WTC11 (cell line): ENCODE data around the gene LRRIQ1. TPM values are rescaled to one million over a fixed set of nuclear protein-coding genes. Genes with fewer than 3 reads are reported as not detected.

Source experiments
- ATAC-seq: fragments of 200-7000 bp; cut with Tn5 transposase; 2 replicates; pipeline ENCODE4 v1.10.0; 2021; ENCODE audit warnings: mild to moderate bottlenecking, moderate library complexity
- CTCF ChIA-PET: fragments of 300-600 bp; sonication (Branson Sonifier 250); formaldehyde crosslinking; loops from one replicate; lab custom pipeline; 2021; ENCODE audit warnings: antibody characterized with exemption; lab: Charles Lee
- POLR2A ChIA-PET: fragments of 350-600 bp; sonication (Branson Sonifier 250); formaldehyde crosslinking; loops from one replicate; lab custom pipeline; 2021; ENCODE audit warnings: antibody characterized with exemption; lab: Charles Lee
- DNase-seq: peaks from one replicate; pipeline ENCODE4 v3.0.0; 2021; ENCODE audit warnings: low spot score
- H3K27ac Mint-ChIP-seq: 2 replicates; pipeline ENCODE4 v1.8.0; 2021; ENCODE audit warnings: mixed read lengths
- H3K27me3 Mint-ChIP-seq: 2 replicates; pipeline ENCODE4 v1.8.0; 2021; ENCODE audit warnings: low read depth, mild to moderate bottlenecking, moderate library complexity, mixed read lengths
- H3K36me3 Mint-ChIP-seq: 2 replicates; pipeline ENCODE4 v1.8.0; 2021; ENCODE audit warnings: mixed read lengths
- H3K4me1 Mint-ChIP-seq: 2 replicates; pipeline ENCODE4 v1.8.0; 2022; ENCODE audit warnings: mixed read lengths
- H3K4me3 Mint-ChIP-seq: 2 replicates; pipeline ENCODE4 v1.8.0; 2021; ENCODE audit warnings: mild to moderate bottlenecking, moderate library complexity, mixed read lengths
- H3K9me3 Mint-ChIP-seq: 2 replicates; pipeline ENCODE4 v1.8.0; 2021; ENCODE audit warnings: mixed read lengths
- ATF1 ChIP-seq: sonication (generic); formaldehyde crosslinking; IDR thresholded peaks from 2 replicates; pipeline ENCODE4 v1.8.1; 2023; ENCODE audit warnings: mild to moderate bottlenecking, moderate library complexity, missing genetic modification reagents
- CREB1 ChIP-seq: sonication (generic); formaldehyde crosslinking; IDR thresholded peaks from 2 replicates; pipeline ENCODE4 v1.8.0; 2023; ENCODE audit warnings: mild to moderate bottlenecking, missing genetic modification reagents
- EMX1 ChIP-seq: fragments of 250-450 bp; sonication (Bioruptor Pico); IDR thresholded peaks from 2 replicates; pipeline ENCODE4 v1.8.0; 2021; ENCODE audit warnings: mild to moderate bottlenecking
- FOXP1 ChIP-seq: sonication (generic); formaldehyde crosslinking; IDR thresholded peaks from 2 replicates; pipeline ENCODE4 v1.8.0; 2022; ENCODE audit warnings: missing genetic modification reagents, mild to moderate bottlenecking, moderate library complexity, borderline replicate concordance
- GABPB1 ChIP-seq: sonication (generic); formaldehyde crosslinking; IDR thresholded peaks from 2 replicates; pipeline ENCODE4 v1.8.1; 2023; ENCODE audit warnings: mild to moderate bottlenecking, missing genetic modification reagents
- IRF2 ChIP-seq: sonication (generic); formaldehyde crosslinking; IDR thresholded peaks from 2 replicates; pipeline ENCODE4 v1.8.0; 2022; ENCODE audit warnings: low read depth, missing genetic modification reagents, borderline replicate concordance
- JAZF1 ChIP-seq: fragments of 250-450 bp; sonication (Bioruptor Pico); IDR thresholded peaks from 2 replicates; pipeline ENCODE4 v1.9.0; 2021; ENCODE audit warnings: moderate library complexity, mild to moderate bottlenecking, inconsistent platforms
- NR1H2 ChIP-seq: sonication (generic); formaldehyde crosslinking; IDR thresholded peaks from 2 replicates; pipeline ENCODE4 v1.9.0; 2021; ENCODE audit warnings: mild to moderate bottlenecking, moderate library complexity, missing genetic modification reagents
- NR2C2 ChIP-seq: sonication (generic); formaldehyde crosslinking; IDR thresholded peaks from 2 replicates; pipeline ENCODE4 v1.8.0; 2022; ENCODE audit warnings: mild to moderate bottlenecking, missing genetic modification reagents
- RELA ChIP-seq: sonication (generic); formaldehyde crosslinking; IDR thresholded peaks from 2 replicates; pipeline ENCODE4 v1.8.1; 2022; ENCODE audit warnings: missing genetic modification reagents, mild to moderate bottlenecking, borderline replicate concordance
- SOX15 ChIP-seq: fragments of 250-450 bp; sonication (Bioruptor Pico); IDR thresholded peaks from 2 replicates; pipeline ENCODE4 v1.9.0; 2021; ENCODE audit warnings: mild to moderate bottlenecking
- TCF7 ChIP-seq: sonication (generic); formaldehyde crosslinking; IDR thresholded peaks from 2 replicates; pipeline ENCODE4 v1.8.0; 2022; ENCODE audit warnings: mild to moderate bottlenecking, low read depth, missing genetic modification reagents, moderate library complexity
- TEAD1 ChIP-seq: sonication (generic); formaldehyde crosslinking; IDR thresholded peaks from 2 replicates; pipeline ENCODE4 v1.8.0; 2022; ENCODE audit warnings: mild to moderate bottlenecking, missing genetic modification reagents
- TP53 ChIP-seq: sonication (generic); formaldehyde crosslinking; IDR thresholded peaks from 2 replicates; pipeline ENCODE4 v1.8.1; 2023; ENCODE audit warnings: mild to moderate bottlenecking, missing genetic modification reagents
- ZBTB21 ChIP-seq: sonication (generic); formaldehyde crosslinking; IDR thresholded peaks from 2 replicates; pipeline ENCODE4 v1.8.1; 2023; ENCODE audit warnings: mild to moderate bottlenecking, missing genetic modification reagents, borderline replicate concordance
- ZNF121 ChIP-seq: sonication (generic); formaldehyde crosslinking; IDR thresholded peaks from 2 replicates; pipeline ENCODE4 v1.8.0; 2023; ENCODE audit warnings: missing genetic modification reagents
- ZNF219 ChIP-seq: sonication (generic); formaldehyde crosslinking; IDR thresholded peaks from 2 replicates; pipeline ENCODE4 v1.8.0; 2023; ENCODE audit warnings: missing genetic modification reagents, mild to moderate bottlenecking, borderline replicate concordance
- ZNF416 ChIP-seq: fragments of 250-450 bp; sonication (Bioruptor Pico); IDR thresholded peaks from 2 replicates; pipeline ENCODE4 v1.9.0; 2021; ENCODE audit warnings: mild to moderate bottlenecking, inconsistent platforms
- total RNA-seq: library from RNA; stranded (reverse); gene quantifications from 3 replicates; pipeline ENCODE4 v1.2.3, GENCODE V29; 2021
- TF ChIP-seq, protein P1 (sequence below): sonication (generic); formaldehyde crosslinking; IDR thresholded peaks from 2 replicates; pipeline ENCODE4 v1.8.1; 2023; ENCODE audit warnings: mild to moderate bottlenecking, missing genetic modification reagents, moderate library complexity
- TF ChIP-seq, protein P2 (sequence below): fragments of 250-450 bp; sonication (Bioruptor Pico); IDR thresholded peaks from 2 replicates; pipeline ENCODE4 v1.9.0; 2021; ENCODE audit warnings: mild to moderate bottlenecking
- TF ChIP-seq, protein P3 (sequence below): sonication (generic); formaldehyde crosslinking; IDR thresholded peaks from 2 replicates; pipeline ENCODE4 v1.8.1; 2023; ENCODE audit warnings: mild to moderate bottlenecking, missing genetic modification reagents, borderline replicate concordance
- TF ChIP-seq, protein P4 (sequence below): sonication (generic); formaldehyde crosslinking; IDR thresholded peaks from 2 replicates; pipeline ENCODE4 v1.8.1; 2022; ENCODE audit warnings: mild to moderate bottlenecking, moderate library complexity, missing genetic modification reagents
- TF ChIP-seq, protein P5 (sequence below): fragments of 200-600 bp; IDR thresholded peaks from 2 replicates; pipeline ENCODE4 v1.8.0; 2022; ENCODE audit warnings: antibody characterized with exemption
- TF ChIP-seq, protein P6 (sequence below): fragments of 250-450 bp; sonication (Bioruptor Pico); IDR thresholded peaks from 2 replicates; pipeline ENCODE4 v1.9.0; 2021; ENCODE audit warnings: mild to moderate bottlenecking, borderline replicate concordance

LRRIQ1 gene
- total RNA-seq, 1 experiment from 2014 or later: 1.3 TPM

DNA sequence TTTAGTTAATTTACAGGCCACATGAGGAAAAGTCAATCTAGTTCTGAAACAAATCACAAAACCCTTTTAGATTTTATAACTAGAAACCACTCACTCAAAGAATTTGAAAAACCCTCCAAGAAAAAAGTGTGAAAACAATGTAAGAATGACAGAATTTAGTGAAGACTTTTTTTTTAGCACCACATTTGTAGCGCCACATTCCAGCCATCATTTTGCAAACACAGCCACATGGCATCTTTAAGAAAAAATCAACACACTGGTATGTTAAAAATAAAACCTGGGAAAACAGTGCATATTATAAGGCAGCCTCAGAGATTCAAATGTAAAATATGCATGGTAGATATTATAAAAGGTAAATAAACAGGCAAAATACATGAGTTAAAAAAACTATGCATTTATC is 221.5 kb downstream of the LRRIQ1 start:
- CTCF ChIA-PET: no interaction called here
- H3K9me3 Mint-ChIP-seq: no peaks in the 10 kb centered on the region
- no peak overlapping the region for H3K4me3 Mint-ChIP-seq
- H3K36me3 Mint-ChIP-seq: no peaks in the 10 kb centered on the region
- no peak overlapping the region for H3K27ac Mint-ChIP-seq
- no peak for ATAC-seq
- DNase-seq: no peak
- TF ChIP-seq ZNF416 (CRISPR knock-in tag) (no peak), JAZF1 (CRISPR knock-in tag) (no peak), TP53 (CRISPR knock-in tag) (no peak), EMX1 (CRISPR knock-in tag) (no peak), NR1H2 (CRISPR knock-in tag) (no peak), NR2C2 (CRISPR knock-in tag) (no peak), CREB1 (CRISPR knock-in tag) (no peak), ATF1 (CRISPR knock-in tag) (no peak), TEAD1 (CRISPR knock-in tag) (no peak)
- TF ChIP-seq, protein P1, sequence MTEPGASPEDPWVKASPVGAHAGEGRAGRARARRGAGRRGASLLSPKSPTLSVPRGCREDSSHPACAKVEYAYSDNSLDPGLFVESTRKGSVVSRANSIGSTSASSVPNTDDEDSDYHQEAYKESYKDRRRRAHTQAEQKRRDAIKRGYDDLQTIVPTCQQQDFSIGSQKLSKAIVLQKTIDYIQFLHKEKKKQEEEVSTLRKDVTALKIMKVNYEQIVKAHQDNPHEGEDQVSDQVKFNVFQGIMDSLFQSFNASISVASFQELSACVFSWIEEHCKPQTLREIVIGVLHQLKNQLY (CRISPR knock-in tag): no peak
- TF ChIP-seq, protein P2, sequence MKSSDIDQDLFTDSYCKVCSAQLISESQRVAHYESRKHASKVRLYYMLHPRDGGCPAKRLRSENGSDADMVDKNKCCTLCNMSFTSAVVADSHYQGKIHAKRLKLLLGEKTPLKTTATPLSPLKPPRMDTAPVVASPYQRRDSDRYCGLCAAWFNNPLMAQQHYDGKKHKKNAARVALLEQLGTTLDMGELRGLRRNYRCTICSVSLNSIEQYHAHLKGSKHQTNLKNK (CRISPR knock-in tag): no peak
- TF ChIP-seq, protein P3, sequence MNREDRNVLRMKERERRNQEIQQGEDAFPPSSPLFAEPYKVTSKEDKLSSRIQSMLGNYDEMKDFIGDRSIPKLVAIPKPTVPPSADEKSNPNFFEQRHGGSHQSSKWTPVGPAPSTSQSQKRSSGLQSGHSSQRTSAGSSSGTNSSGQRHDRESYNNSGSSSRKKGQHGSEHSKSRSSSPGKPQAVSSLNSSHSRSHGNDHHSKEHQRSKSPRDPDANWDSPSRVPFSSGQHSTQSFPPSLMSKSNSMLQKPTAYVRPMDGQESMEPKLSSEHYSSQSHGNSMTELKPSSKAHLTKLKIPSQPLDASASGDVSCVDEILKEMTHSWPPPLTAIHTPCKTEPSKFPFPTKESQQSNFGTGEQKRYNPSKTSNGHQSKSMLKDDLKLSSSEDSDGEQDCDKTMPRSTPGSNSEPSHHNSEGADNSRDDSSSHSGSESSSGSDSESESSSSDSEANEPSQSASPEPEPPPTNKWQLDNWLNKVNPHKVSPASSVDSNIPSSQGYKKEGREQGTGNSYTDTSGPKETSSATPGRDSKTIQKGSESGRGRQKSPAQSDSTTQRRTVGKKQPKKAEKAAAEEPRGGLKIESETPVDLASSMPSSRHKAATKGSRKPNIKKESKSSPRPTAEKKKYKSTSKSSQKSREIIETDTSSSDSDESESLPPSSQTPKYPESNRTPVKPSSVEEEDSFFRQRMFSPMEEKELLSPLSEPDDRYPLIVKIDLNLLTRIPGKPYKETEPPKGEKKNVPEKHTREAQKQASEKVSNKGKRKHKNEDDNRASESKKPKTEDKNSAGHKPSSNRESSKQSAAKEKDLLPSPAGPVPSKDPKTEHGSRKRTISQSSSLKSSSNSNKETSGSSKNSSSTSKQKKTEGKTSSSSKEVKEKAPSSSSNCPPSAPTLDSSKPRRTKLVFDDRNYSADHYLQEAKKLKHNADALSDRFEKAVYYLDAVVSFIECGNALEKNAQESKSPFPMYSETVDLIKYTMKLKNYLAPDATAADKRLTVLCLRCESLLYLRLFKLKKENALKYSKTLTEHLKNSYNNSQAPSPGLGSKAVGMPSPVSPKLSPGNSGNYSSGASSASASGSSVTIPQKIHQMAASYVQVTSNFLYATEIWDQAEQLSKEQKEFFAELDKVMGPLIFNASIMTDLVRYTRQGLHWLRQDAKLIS (CRISPR knock-in tag): no peak
- TF ChIP-seq, protein P4, sequence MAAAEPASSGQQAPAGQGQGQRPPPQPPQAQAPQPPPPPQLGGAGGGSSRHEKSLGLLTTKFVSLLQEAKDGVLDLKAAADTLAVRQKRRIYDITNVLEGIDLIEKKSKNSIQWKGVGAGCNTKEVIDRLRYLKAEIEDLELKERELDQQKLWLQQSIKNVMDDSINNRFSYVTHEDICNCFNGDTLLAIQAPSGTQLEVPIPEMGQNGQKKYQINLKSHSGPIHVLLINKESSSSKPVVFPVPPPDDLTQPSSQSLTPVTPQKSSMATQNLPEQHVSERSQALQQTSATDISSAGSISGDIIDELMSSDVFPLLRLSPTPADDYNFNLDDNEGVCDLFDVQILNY (CRISPR knock-in tag): no peak
- POLR2A ChIA-PET: no interaction called here
- H3K4me1 Mint-ChIP-seq: no peaks in the 10 kb centered on the region
- no peaks in the 10 kb centered on the region for H3K27me3 Mint-ChIP-seq

DNA sequence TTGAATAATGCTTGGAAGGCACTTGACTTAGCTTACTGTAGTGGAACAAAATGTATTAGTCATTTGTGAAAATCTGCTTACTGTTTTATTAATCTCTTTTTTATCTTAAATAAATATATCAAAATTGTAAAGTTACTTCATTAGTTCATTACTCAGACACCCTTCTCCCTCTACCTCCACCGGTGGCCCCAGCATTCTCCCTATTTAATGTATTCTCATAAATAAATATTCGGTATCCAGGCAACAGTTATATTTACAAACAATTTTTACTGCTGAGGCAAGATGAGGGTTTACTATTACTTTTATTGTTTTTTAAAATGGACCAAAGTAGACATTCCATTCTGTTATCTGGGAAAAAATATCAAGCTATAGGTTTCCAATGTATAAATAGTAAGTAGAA is 224.3 kb downstream of the LRRIQ1 start:
- Mint-ChIP-seq H3K4me1 (no peaks in the 10 kb centered on the region), H3K4me3 (no peak overlapping the region), H3K36me3 (no peaks in the 10 kb centered on the region), H3K27ac (no peak overlapping the region), H3K9me3 (no peaks in the 10 kb centered on the region), H3K27me3 (no peaks in the 10 kb centered on the region)
- DNase-seq (no peak), ATAC-seq (no peak)
- ChIA-PET POLR2A (no interaction called here), CTCF (interaction anchor here (0.7 to 1.0 kb wide), 3 partner anchors 8 to 168 kb away, joined by 3 to 4 read pairs (median 4); no protein-coding TSS in a partner anchor)
- TF ChIP-seq, protein P5, sequence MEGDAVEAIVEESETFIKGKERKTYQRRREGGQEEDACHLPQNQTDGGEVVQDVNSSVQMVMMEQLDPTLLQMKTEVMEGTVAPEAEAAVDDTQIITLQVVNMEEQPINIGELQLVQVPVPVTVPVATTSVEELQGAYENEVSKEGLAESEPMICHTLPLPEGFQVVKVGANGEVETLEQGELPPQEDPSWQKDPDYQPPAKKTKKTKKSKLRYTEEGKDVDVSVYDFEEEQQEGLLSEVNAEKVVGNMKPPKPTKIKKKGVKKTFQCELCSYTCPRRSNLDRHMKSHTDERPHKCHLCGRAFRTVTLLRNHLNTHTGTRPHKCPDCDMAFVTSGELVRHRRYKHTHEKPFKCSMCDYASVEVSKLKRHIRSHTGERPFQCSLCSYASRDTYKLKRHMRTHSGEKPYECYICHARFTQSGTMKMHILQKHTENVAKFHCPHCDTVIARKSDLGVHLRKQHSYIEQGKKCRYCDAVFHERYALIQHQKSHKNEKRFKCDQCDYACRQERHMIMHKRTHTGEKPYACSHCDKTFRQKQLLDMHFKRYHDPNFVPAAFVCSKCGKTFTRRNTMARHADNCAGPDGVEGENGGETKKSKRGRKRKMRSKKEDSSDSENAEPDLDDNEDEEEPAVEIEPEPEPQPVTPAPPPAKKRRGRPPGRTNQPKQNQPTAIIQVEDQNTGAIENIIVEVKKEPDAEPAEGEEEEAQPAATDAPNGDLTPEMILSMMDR: no peak
- TF ChIP-seq ZNF219 (CRISPR knock-in tag) (no peak), NR1H2 (CRISPR knock-in tag) (no peak), SOX15 (CRISPR knock-in tag) (no peak), IRF2 (CRISPR knock-in tag) (no peak), ZBTB21 (CRISPR knock-in tag) (no peak), RELA (CRISPR knock-in tag) (no peak), TCF7 (CRISPR knock-in tag) (no peak), GABPB1 (CRISPR knock-in tag) (no peak), FOXP1 (no peak), ZNF121 (CRISPR knock-in tag) (no peak)
- TF ChIP-seq, protein P6, sequence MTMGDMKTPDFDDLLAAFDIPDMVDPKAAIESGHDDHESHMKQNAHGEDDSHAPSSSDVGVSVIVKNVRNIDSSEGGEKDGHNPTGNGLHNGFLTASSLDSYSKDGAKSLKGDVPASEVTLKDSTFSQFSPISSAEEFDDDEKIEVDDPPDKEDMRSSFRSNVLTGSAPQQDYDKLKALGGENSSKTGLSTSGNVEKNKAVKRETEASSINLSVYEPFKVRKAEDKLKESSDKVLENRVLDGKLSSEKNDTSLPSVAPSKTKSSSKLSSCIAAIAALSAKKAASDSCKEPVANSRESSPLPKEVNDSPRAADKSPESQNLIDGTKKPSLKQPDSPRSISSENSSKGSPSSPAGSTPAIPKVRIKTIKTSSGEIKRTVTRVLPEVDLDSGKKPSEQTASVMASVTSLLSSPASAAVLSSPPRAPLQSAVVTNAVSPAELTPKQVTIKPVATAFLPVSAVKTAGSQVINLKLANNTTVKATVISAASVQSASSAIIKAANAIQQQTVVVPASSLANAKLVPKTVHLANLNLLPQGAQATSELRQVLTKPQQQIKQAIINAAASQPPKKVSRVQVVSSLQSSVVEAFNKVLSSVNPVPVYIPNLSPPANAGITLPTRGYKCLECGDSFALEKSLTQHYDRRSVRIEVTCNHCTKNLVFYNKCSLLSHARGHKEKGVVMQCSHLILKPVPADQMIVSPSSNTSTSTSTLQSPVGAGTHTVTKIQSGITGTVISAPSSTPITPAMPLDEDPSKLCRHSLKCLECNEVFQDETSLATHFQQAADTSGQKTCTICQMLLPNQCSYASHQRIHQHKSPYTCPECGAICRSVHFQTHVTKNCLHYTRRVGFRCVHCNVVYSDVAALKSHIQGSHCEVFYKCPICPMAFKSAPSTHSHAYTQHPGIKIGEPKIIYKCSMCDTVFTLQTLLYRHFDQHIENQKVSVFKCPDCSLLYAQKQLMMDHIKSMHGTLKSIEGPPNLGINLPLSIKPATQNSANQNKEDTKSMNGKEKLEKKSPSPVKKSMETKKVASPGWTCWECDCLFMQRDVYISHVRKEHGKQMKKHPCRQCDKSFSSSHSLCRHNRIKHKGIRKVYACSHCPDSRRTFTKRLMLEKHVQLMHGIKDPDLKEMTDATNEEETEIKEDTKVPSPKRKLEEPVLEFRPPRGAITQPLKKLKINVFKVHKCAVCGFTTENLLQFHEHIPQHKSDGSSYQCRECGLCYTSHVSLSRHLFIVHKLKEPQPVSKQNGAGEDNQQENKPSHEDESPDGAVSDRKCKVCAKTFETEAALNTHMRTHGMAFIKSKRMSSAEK (CRISPR knock-in tag): no peak
